GM23248 (cell line): Measurements from ENCODE around the gene RBMS3.

Experiments
- EZH2 ChIP-seq: fragments of 200-600 bp; sonication (generic); IDR thresholded peaks from 2 replicates; pipeline ENCODE4 v1.6.1; 2018; ENCODE audit warnings: antibody characterized with exemption, mild to moderate bottlenecking; ENCODE audit not compliant: insufficient read depth, poor library complexity, severe bottlenecking
- EZH2phosphoT487 ChIP-seq: fragments of 200-600 bp; sonication (generic); IDR thresholded peaks from 2 replicates; pipeline ENCODE4 v1.6.1; 2018; ENCODE audit warnings: antibody characterized with exemption, moderate library complexity, mild to moderate bottlenecking, low read depth; ENCODE audit not compliant: insufficient read depth

GRCh38 chr3:29822071-29822470 is 541.2 kb downstream of the RBMS3 start:
- no peak for TF ChIP-seq EZH2
- no peak for TF ChIP-seq EZH2phosphoT487
